H1 (cell line): ENCODE measurements around the gene SCFD1. TPM values are rescaled to one million over a fixed set of nuclear protein-coding genes. Genes with fewer than 3 reads are reported as not detected.

Source experiments
- ATF3 ChIP-seq: IDR thresholded peaks from 2 replicates; pipeline ENCODE4 v1.6.1; 2011; ENCODE audit warnings: low read depth, mild to moderate bottlenecking, low read length; ENCODE audit not compliant: insufficient read depth
- BCL11A ChIP-seq, 2 experiments: IDR thresholded peaks; one replicate each; pipeline ENCODE4 v1.6.1; 2011; ENCODE audit warnings: low read depth in 2 of 2, low read length in 2 of 2, mild to moderate bottlenecking in 2 of 2
- CREB1 ChIP-seq: IDR thresholded peaks from 2 replicates; pipeline ENCODE4 v1.6.1; 2012; ENCODE audit warnings: inconsistent platforms
- E2F6 ChIP-seq: IDR thresholded peaks from 2 replicates; pipeline ENCODE4 v1.6.1; 2012; ENCODE audit warnings: inconsistent platforms
- RAD21 ChIP-seq, 2 experiments: IDR thresholded peaks in 1 of 2; conservative IDR thresholded peaks in 1 of 2; 2 replicates each; pipeline ENCODE4 v1.6.1; 2011; ENCODE audit warnings: low read depth in 2 of 2, low read length in 2 of 2, improper control_type of control experiment in 1 of 2, inconsistent platforms in 1 of 2, mild to moderate bottlenecking in 1 of 2, moderate library complexity in 1 of 2
- SUZ12 ChIP-seq: fragments of 200-600 bp; sonication (generic); IDR thresholded peaks from 2 replicates; pipeline ENCODE4 v1.6.1; 2012; ENCODE audit warnings: mild to moderate bottlenecking, inconsistent platforms, low read length, moderate library complexity, mixed read lengths
- polyA plus RNA-seq, 7 experiments: library from polyadenylated mRNA; depleted of rRNA in 3 of 7; stranded (reverse) in 5 of 7; unstranded in 2 of 7; fragments of >200 nt in 5 of 7; fragments of 200-250 nt in 2 of 7; gene quantifications; 1 replicate in 5 of 7; 2 replicates in 1 of 7; 4 replicates in 1 of 7; pipeline versions ENCODE4 v1.2.1 to v1.2.3, GENCODE V29; 2011 to 2013; ENCODE audit warnings: missing spikeins in 2 of 7, mixed read lengths in 2 of 7
- total RNA-seq: library from RNA; stranded (reverse); fragmentation: NEBNext Ultra II Directional; extraction: Animal tissue kit (Norgen Biotek cat#: 25700); gene quantifications from 2 replicates; pipeline ENCODE4 v1.2.1, GENCODE V29; 2021

The SCFD1 gene
- total and polyA plus RNA-seq, 2 of the 8 experiments (the other 6 are each of a cell fraction or from before 2014, with no cell fraction given) = 32.8 to 64.5 TPM

DNA sequence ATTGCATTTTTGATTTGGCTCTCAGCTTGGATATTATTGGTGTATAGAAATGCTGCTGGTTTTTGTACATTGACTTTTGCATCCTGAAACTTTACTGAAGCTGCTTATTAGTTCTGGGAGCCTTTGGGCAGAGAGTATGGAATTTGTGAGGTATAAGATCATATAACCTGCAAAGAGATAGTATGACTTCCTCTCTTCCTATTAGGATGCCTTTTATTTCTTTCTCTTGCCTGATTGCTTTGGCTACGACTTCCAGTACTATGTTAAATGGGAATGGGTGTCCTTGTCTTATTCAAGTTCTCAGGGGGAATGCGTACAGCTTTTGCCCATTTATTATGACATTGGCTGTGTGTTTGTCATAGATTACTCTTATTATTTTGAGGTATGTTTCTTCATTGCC is 23.5 kb downstream of the SCFD1 start (continued):
- no peak for TF ChIP-seq RAD21 (IDR thresholded peaks at IDR 0.05 in 1 of 2, conservative IDR thresholded peaks at IDR 0.05 in 1 of 2; ENCODE audit: low read depth in 2 of 2, low read length in 2 of 2)
- TF ChIP-seq E2F6 = no peak
- no peak for TF ChIP-seq BCL11A (IDR thresholded peaks at IDR 0.05; ENCODE audit: low read depth in 2 of 2, low read length in 2 of 2)
- no peak for TF ChIP-seq ATF3
- TF ChIP-seq SUZ12 = no peak
- TF ChIP-seq CREB1 = no peak
